IMR-90 (cell line): Measurements from ENCODE around the gene CST3.

Experiments used
- BHLHE40 ChIP-seq: fragments of 150-350 bp; IDR thresholded peaks from 2 replicates; pipeline ENCODE4 v1.6.1; 2016; ENCODE audit warnings: mild to moderate bottlenecking, low read depth, low read length
- POLR2A ChIP-seq: IDR thresholded peaks from 2 replicates; pipeline ENCODE4 v1.6.1; 2012; ENCODE audit warnings: mild to moderate bottlenecking, low read depth, low read length
- RFX5 ChIP-seq: IDR thresholded peaks from 2 replicates; pipeline ENCODE4 v1.8.0; 2012; ENCODE audit warnings: low read depth, mild to moderate bottlenecking, low read length, moderate library complexity
- SMC3 ChIP-seq: fragments of 150-350 bp; IDR thresholded peaks from 2 replicates; pipeline ENCODE4 v1.6.1; 2016; ENCODE audit warnings: low read depth, mild to moderate bottlenecking, antibody characterized with exemption, low read length, moderate library complexity
- TF ChIP-seq, protein P1 (sequence below): conservative IDR thresholded peaks from 2 replicates; pipeline ENCODE4 v1.5.1; 2012; ENCODE audit warnings: mild to moderate bottlenecking, low read depth, low read length, improper control_type of control experiment
- TF ChIP-seq, protein P2 (sequence below): fragments of 150-350 bp; IDR thresholded peaks from 2 replicates; pipeline ENCODE4 v1.6.1; 2016; ENCODE audit warnings: low read depth, mild to moderate bottlenecking, low read length, moderate library complexity, borderline replicate concordance

DNA sequence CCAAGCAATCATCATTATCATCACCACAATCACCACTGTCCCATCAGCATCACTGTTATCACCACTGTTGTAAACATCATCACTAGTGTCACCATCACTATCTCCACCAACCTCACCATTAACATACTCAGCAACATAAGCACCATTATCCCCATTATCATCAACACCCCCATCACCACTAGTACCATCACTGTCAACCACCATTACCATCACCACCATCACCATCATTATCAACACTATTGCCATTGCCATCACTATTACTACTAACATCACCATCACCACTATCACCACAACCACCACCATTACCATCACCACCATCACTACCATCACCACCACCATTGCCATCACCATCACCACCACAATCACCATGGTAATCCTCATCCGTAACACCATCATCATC is 31.6 kb upstream of the CST3 start:
- TF ChIP-seq POLR2A = no peak
- TF ChIP-seq, protein P1, sequence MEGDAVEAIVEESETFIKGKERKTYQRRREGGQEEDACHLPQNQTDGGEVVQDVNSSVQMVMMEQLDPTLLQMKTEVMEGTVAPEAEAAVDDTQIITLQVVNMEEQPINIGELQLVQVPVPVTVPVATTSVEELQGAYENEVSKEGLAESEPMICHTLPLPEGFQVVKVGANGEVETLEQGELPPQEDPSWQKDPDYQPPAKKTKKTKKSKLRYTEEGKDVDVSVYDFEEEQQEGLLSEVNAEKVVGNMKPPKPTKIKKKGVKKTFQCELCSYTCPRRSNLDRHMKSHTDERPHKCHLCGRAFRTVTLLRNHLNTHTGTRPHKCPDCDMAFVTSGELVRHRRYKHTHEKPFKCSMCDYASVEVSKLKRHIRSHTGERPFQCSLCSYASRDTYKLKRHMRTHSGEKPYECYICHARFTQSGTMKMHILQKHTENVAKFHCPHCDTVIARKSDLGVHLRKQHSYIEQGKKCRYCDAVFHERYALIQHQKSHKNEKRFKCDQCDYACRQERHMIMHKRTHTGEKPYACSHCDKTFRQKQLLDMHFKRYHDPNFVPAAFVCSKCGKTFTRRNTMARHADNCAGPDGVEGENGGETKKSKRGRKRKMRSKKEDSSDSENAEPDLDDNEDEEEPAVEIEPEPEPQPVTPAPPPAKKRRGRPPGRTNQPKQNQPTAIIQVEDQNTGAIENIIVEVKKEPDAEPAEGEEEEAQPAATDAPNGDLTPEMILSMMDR = no peak
- no peak for TF ChIP-seq RFX5
- TF ChIP-seq, protein P2, sequence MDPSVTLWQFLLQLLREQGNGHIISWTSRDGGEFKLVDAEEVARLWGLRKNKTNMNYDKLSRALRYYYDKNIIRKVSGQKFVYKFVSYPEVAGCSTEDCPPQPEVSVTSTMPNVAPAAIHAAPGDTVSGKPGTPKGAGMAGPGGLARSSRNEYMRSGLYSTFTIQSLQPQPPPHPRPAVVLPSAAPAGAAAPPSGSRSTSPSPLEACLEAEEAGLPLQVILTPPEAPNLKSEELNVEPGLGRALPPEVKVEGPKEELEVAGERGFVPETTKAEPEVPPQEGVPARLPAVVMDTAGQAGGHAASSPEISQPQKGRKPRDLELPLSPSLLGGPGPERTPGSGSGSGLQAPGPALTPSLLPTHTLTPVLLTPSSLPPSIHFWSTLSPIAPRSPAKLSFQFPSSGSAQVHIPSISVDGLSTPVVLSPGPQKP = no peak
- no peak for TF ChIP-seq SMC3
- no peak for TF ChIP-seq BHLHE40
